ENCODE results near the gene FOXN4.

GRCh38 chr12:109295764-109296425 is 13.2 kb downstream of the FOXN4 start:
- TF ChIP-seq CTCF (IDR thresholded peaks at IDR 0.05): no peak
- TF ChIP-seq POLR2A (IDR thresholded peaks at IDR 0.05): no peak
- TF ChIP-seq EP300 (IDR thresholded peaks at IDR 0.05): no peak

Measured in tibial nerve (tissue), 4 donors.